Transverse colon (tissue), 4 donors: ENCODE measurements around the gene PLEK2. TPM values are rescaled to one million over a fixed set of nuclear protein-coding genes. Genes with fewer than 3 reads are reported as not detected.
A peak's percentile ranks its signal among the peaks of the same experiment; 100 is the strongest.

Experiments
- DNase-seq: peaks from one replicate; pipeline ENCODE4 v3.0.0-alpha.2; 2019
- H3K27ac ChIP-seq, 4 donors: fragments of 200-600 bp; sonication (generic); 2 replicates each; pipeline ENCODE4 v1.5.1; 2016 to 2018; ENCODE audit warnings: inconsistent platforms in 4 of 4
- H3K27me3 ChIP-seq: fragments of 200-600 bp; sonication (generic); 2 replicates; pipeline ENCODE4 v1.5.1; 2017; ENCODE audit warnings: inconsistent platforms
- H3K36me3 ChIP-seq, 4 donors: fragments of 200-600 bp; sonication (generic); 2 replicates each; pipeline ENCODE4 v1.5.1; 2017 to 2019; ENCODE audit warnings: inconsistent platforms in 4 of 4
- H3K4me1 ChIP-seq, 4 donors: fragments of 200-600 bp; sonication (generic); 2 replicates each; pipeline ENCODE4 v1.5.1; 2017 to 2020; ENCODE audit warnings: inconsistent platforms in 4 of 4
- H3K4me3 ChIP-seq, 4 donors: fragments of 200-600 bp; sonication (generic); 1 replicate in 1 of 4; 2 replicates in 3 of 4; pipeline versions ENCODE4 v1.5.1 to v1.6.1; 2017 to 2019; ENCODE audit warnings: inconsistent platforms in 4 of 4
- H3K9me3 ChIP-seq, 2 donors: fragments of 200-600 bp; sonication (generic); 2 replicates each; pipeline ENCODE4 v1.5.1; 2017 to 2019; ENCODE audit warnings: inconsistent platforms in 2 of 2
- CTCF ChIP-seq, 5 experiments: fragments of 200-600 bp in 3 of 5; fragments of 450-650 bp in 2 of 5; sonication (generic) in 3 of 5; IDR thresholded peaks; 1 replicate in 2 of 5; 2 replicates in 3 of 5; pipeline ENCODE4 v1.5.1; 2016 to 2017; ENCODE audit warnings: antibody characterized with exemption in 5 of 5, inconsistent platforms in 3 of 5, mild to moderate bottlenecking in 2 of 5, moderate library complexity in 1 of 5
- EP300 ChIP-seq: sonication (generic); formaldehyde crosslinking; IDR thresholded peaks from one replicate; pipeline ENCODE4 v1.6.1; 2017; ENCODE audit warnings: antibody characterized with exemption, low read depth
- POLR2A ChIP-seq: fragments of 450-650 bp; IDR thresholded peaks from one replicate; pipeline ENCODE4 v1.6.1; 2016; ENCODE audit warnings: antibody characterized with exemption, mild to moderate bottlenecking, moderate library complexity
- POLR2AphosphoS5 ChIP-seq, 3 donors: sonication (generic); formaldehyde crosslinking; IDR thresholded peaks; one replicate each; pipeline ENCODE4 v1.6.1; 2016; ENCODE audit warnings: antibody characterized with exemption in 3 of 3
- WGBS, 2 donors: methylation state at CpG; one replicate each; pipeline ENCODE4 v1.1.5; 2018; ENCODE audit warnings: low coverage in 1 of 2; 5-methylcytosine and 5-hydroxymethylcytosine counted together
- in situ Hi-C, 4 donors: fragments of 200-750 bp; cut with MboI; loops; one replicate each; pipeline versions ENCODE4 v1.15.0 to v1.15.1; 2017; ENCODE audit warnings: low sequenced_read_pairs in 3 of 4, low pct_ligation_motif_present in 1 of 4, low pct_unique_long_range_greater_than_20kb in 1 of 4
- intact Hi-C: fragments of 100-400 bp; cut with DNase I; formaldehyde crosslinking; loops from one replicate; pipeline ENCODE4 v1.15.1; 2023; ENCODE audit warnings: low total_unique reads
- total RNA-seq, 4 donors: library from RNA; depleted of rRNA; stranded (reverse); fragments of >200 nt; gene quantifications; one replicate each; pipeline ENCODE4 v1.1.0, GENCODE V29; 2016

The PLEK2 gene
- total RNA-seq, 4 donors from 2014 or later: 5.2 to 61.1 (median 28.9) TPM

- no peak for TF ChIP-seq POLR2AphosphoS5 (IDR thresholded peaks at IDR 0.05)
- no peak for TF ChIP-seq POLR2A
- no peak for TF ChIP-seq CTCF (IDR thresholded peaks at IDR 0.05)
- TF ChIP-seq EP300: no peak
- no peaks in the 10 kb centered on the region for H3K36me3 ChIP-seq
- WGBS, 2 donors: 96% methylated on average over 2 of the region's 2 CpGs; no CpG with 5 or more reads in 1 of the 2 donors
- in situ Hi-C loops: loop anchor here in 2 of 4 donors (25.0 kb wide), 2 partner anchors 121 to 271 kb away; partner anchors contain the start of gene RDH12 (in 1 of the 2)
- H3K9me3 ChIP-seq: no peaks in the 10 kb centered on the region
- intact Hi-C loops: no loop called here
- no peak overlapping the region for H3K4me3 ChIP-seq
- peak overlapping the region; percentile 62 to 86 (median 76) for H3K27ac ChIP-seq
- DNase-seq: no peak
- no peaks in the 10 kb centered on the region for H3K27me3 ChIP-seq
- H3K4me1 ChIP-seq: peaks cover 0 to 27% (median 3%) of the 10 kb centered on the region in 4 donors
Measured at GRCh38 chr14:67441256-67441655, 29.3 kb upstream of the PLEK2 start.

- Histone ChIP-seq H3K36me3 (no peaks in the 10 kb centered on the region), H3K27me3 (no peaks in the 10 kb centered on the region), H3K9me3 (no peaks in the 10 kb centered on the region), H3K4me3 (no peak overlapping the region), H3K27ac (peak overlapping the region; percentile 62 to 86 (median 76)), H3K4me1 (peaks cover 0 to 27% (median 3%) of the 10 kb centered on the region in 4 donors)
- no peak for TF ChIP-seq POLR2AphosphoS5 (IDR thresholded peaks at IDR 0.05)
- no peak for TF ChIP-seq POLR2A
- no peak for TF ChIP-seq EP300
- intact Hi-C loops (no loop called here), in situ Hi-C loops (loop anchor here in 2 of 4 donors (25.0 kb wide), 2 partner anchors 122 to 272 kb away; partner anchors contain the start of gene RDH12 (in 1 of the 2))
- 36% methylated on average over 4 of the region's 4 CpGs; no CpG with 5 or more reads in 1 of the 2 donors for WGBS, 2 donors
- DNase-seq: peak; percentile 51
Measured at GRCh38 chr14:67440513-67440912, 28.5 kb upstream of the PLEK2 start.

- H3K27me3 ChIP-seq: no peaks in the 10 kb centered on the region
- intact Hi-C loops (no loop called here), in situ Hi-C loops (loop anchor here in 2 of 4 donors (25.0 kb wide), 2 partner anchors 123 to 273 kb away; partner anchors contain the start of gene RDH12 (in 1 of the 2))
- H3K4me3 ChIP-seq: no peak overlapping the region
- H3K27ac ChIP-seq: no peak overlapping the region
- 71% methylated on average over 1 of the region's 1 CpG; no CpG with 5 or more reads in 1 of the 2 donors for WGBS, 2 donors
- H3K36me3 ChIP-seq: no peaks in the 10 kb centered on the region
- H3K4me1 ChIP-seq: peaks cover 0 to 23% (median 3%) of the 10 kb centered on the region in 4 donors
- DNase-seq: no peak
- TF ChIP-seq EP300 (no peak), POLR2AphosphoS5 (IDR thresholded peaks at IDR 0.05) (no peak), CTCF (IDR thresholded peaks at IDR 0.05) (no peak), POLR2A (no peak)
- H3K9me3 ChIP-seq: no peaks in the 10 kb centered on the region
Measured at GRCh38 chr14:67438969-67439368, 27.0 kb upstream of the PLEK2 start.

- TF ChIP-seq CTCF (IDR thresholded peaks at IDR 0.05) (no peak), EP300 (no peak), POLR2AphosphoS5 (IDR thresholded peaks at IDR 0.05) (no peak), POLR2A (no peak)
Measured at GRCh38 chr14:67436006-67436866, 24.3 kb upstream of the PLEK2 start.

More at GRCh38 chr14:67436006-67436866, 24.3 kb upstream of the PLEK2 start:
- no peak overlapping the region for H3K27ac ChIP-seq
- no peak for DNase-seq
- H3K36me3 ChIP-seq: no peaks in the 10 kb centered on the region
- no peaks in the 10 kb centered on the region for H3K27me3 ChIP-seq
- 85% methylated on average over 10 of the region's 10 CpGs; no CpG with 5 or more reads in 1 of the 2 donors for WGBS, 2 donors
- H3K4me3 ChIP-seq: no peak overlapping the region
- in situ Hi-C loops (loop anchor here in 2 of 4 donors (25.0 kb wide), 2 partner anchors 126 to 276 kb away; partner anchors contain the start of gene RDH12 (in 1 of the 2)), intact Hi-C loops (no loop called here)
- H3K9me3 ChIP-seq: no peaks in the 10 kb centered on the region
- peaks cover 0 to 12% (median 3%) of the 10 kb centered on the region in 4 donors for H3K4me1 ChIP-seq
